Lower leg skin (tissue), 4 donors: Measurements from ENCODE around the gene NR1H3. TPM values are rescaled to one million over a fixed set of nuclear protein-coding genes. Genes with fewer than 3 reads are reported as not detected.

ENCODE experiments used
- DNase-seq, 2 donors: peaks; one replicate each; pipeline ENCODE4 v3.0.0-alpha.2; 2019; ENCODE audit warnings: low spot score in 2 of 2
- H3K4me3 ChIP-seq: fragments of 200-600 bp; sonication (generic); 2 replicates; pipeline ENCODE4 v1.5.1; 2017; ENCODE audit warnings: mild to moderate bottlenecking, low read depth; ENCODE audit not compliant: poor library complexity, severe bottlenecking
- CTCF ChIP-seq, 3 donors: fragments of 450-650 bp; IDR thresholded peaks; one replicate each; pipeline ENCODE4 v1.5.1; 2016; ENCODE audit warnings: antibody characterized with exemption in 3 of 3, mild to moderate bottlenecking in 3 of 3, moderate library complexity in 2 of 3
- POLR2A ChIP-seq, 2 donors: fragments of 450-650 bp; IDR thresholded peaks; one replicate each; pipeline ENCODE4 v1.6.1; 2016 to 2017; ENCODE audit warnings: antibody characterized with exemption in 2 of 2, mild to moderate bottlenecking in 1 of 2, moderate library complexity in 1 of 2
- WGBS, 2 donors: methylation state at CpG; one replicate each; pipeline ENCODE4 v1.1.5; 2018; 5-methylcytosine and 5-hydroxymethylcytosine counted together
- intact Hi-C: fragments of 100-400 bp; cut with DNase I; formaldehyde crosslinking; loops from one replicate; pipeline ENCODE4 v1.15.0; 2023; ENCODE audit warnings: low total_unique reads
- total RNA-seq, 4 donors: library from RNA; depleted of rRNA; stranded (reverse); fragments of >200 nt; gene quantifications; one replicate each; pipeline ENCODE4 v1.1.0, GENCODE V29; 2016

Gene NR1H3
- total RNA-seq, 4 donors from 2014 or later, result 18.5 to 34.6 (median 23.4) TPM

- no peak for TF ChIP-seq POLR2A (IDR thresholded peaks at IDR 0.05)
- TF ChIP-seq CTCF (IDR thresholded peaks at IDR 0.05), result no peak
- DNase-seq, result no peak
- intact Hi-C loops, result no loop called here
- peak overlapping the region; percentile 64 for H3K4me3 ChIP-seq
- WGBS, 2 donors, result 1 to 2% methylated on average over 7 of the region's 7 CpGs
These were observed 9.5 kb upstream of the NR1H3 start for GRCh38 chr11:47248304-47248663.

GRCh38 chr11:47248664-47249377 is 9.0 kb upstream of the NR1H3 start, which contains the start of gene ACP2:
TSS of gene ACP2 (minus strand) at chr11:47248814. CDS start at chr11:47248789, 25 bp downstream.
- DNase-seq, result peak; percentile 86 to 97
- peak within 1 kb of the TSS; percentile 64 for H3K4me3 ChIP-seq
- 0 to 1% methylated on average over 41 to 45 of the region's 45 CpGs for WGBS, 2 donors
- intact Hi-C loops, result no loop called here
- no peak for TF ChIP-seq POLR2A (IDR thresholded peaks at IDR 0.05)
- TF ChIP-seq CTCF (IDR thresholded peaks at IDR 0.05), result no peak

GRCh38 chr11:47249378-47249715 is 8.4 kb upstream of the NR1H3 start:
- peak overlapping the region; percentile 64 for H3K4me3 ChIP-seq
- WGBS, 2 donors, result 47 to 64% methylated on average over 3 of the region's 3 CpGs
- TF ChIP-seq POLR2A (IDR thresholded peaks at IDR 0.05) (no peak), CTCF (IDR thresholded peaks at IDR 0.05) (no peak)
- DNase-seq, result no peak
- intact Hi-C loops, result no loop called here

GRCh38 chr11:47251751-47252150 is 6.0 kb upstream of the NR1H3 start:
- WGBS, 2 donors, result 80 to 82% methylated on average over 3 of the region's 3 CpGs
- H3K4me3 ChIP-seq, result no peak overlapping the region
- DNase-seq, result no peak
- intact Hi-C loops, result no loop called here
- TF ChIP-seq CTCF (IDR thresholded peaks at IDR 0.05) (no peak), POLR2A (IDR thresholded peaks at IDR 0.05) (no peak)

- WGBS, 2 donors, result 82 to 86% methylated on average over 2 of the region's 2 CpGs
- intact Hi-C loops, result no loop called here
- no peak overlapping the region for H3K4me3 ChIP-seq
- no peak for DNase-seq
- no peak for TF ChIP-seq POLR2A (IDR thresholded peaks at IDR 0.05)
- TF ChIP-seq CTCF (IDR thresholded peaks at IDR 0.05), result no peak
These were observed 4.1 kb upstream of the NR1H3 start for GRCh38 chr11:47253660-47254059.

GRCh38 chr11:47254386-47254785 is 3.4 kb upstream of the NR1H3 start:
- 49 to 59% methylated on average over 3 of the region's 3 CpGs for WGBS, 2 donors
- intact Hi-C loops, result no loop called here
- DNase-seq, result peak; percentile 58 to 93
- H3K4me3 ChIP-seq, result no peak overlapping the region
- no peak for TF ChIP-seq POLR2A (IDR thresholded peaks at IDR 0.05)
- TF ChIP-seq CTCF (IDR thresholded peaks at IDR 0.05), result no peak
